Fibroblast of peridontal ligament (primary cell): ENCODE measurements around the gene ZFYVE28.
A peak's percentile ranks its signal among the peaks of the same experiment; 100 is the strongest.

Experiments used
- DNase-seq: peaks from one replicate; pipeline ENCODE4 v3.0.0-alpha.2; 2010; ENCODE audit errors: extremely low read depth

ZFYVE28 gene

GRCh38 chr4:2368746-2369437 lies 49.6 kb downstream of the ZFYVE28 start:
- DNase-seq, result no peak

- DNase-seq, result no peak
Measured at GRCh38 chr4:2367626-2368025, 50.8 kb downstream of the ZFYVE28 start.

GRCh38 chr4:2366252-2367192 lies 51.9 kb downstream of the ZFYVE28 start:
- peak; percentile 31 for DNase-seq

GRCh38 chr4:2365913-2366210 lies 52.6 kb downstream of the ZFYVE28 start:
- DNase-seq, result no peak

- DNase-seq, result no peak
Measured at GRCh38 chr4:2365054-2365912, 53.2 kb downstream of the ZFYVE28 start.

- DNase-seq, result peak; percentile 58
Measured at GRCh38 chr4:2364654-2365053, 53.8 kb downstream of the ZFYVE28 start.

GRCh38 chr4:2363951-2364653 lies 54.3 kb downstream of the ZFYVE28 start:
- DNase-seq, result no peak

GRCh38 chr4:2363056-2363721 lies 55.3 kb downstream of the ZFYVE28 start:
- no peak for DNase-seq

GRCh38 chr4:2362266-2363055 lies 56.0 kb downstream of the ZFYVE28 start:
- no peak for DNase-seq

- no peak for DNase-seq
Measured at GRCh38 chr4:2361366-2362265, 56.8 kb downstream of the ZFYVE28 start.

- no peak for DNase-seq
Measured at GRCh38 chr4:2360396-2360730, 58.1 kb downstream of the ZFYVE28 start.

- no peak for DNase-seq
Measured at GRCh38 chr4:2359591-2360395, 58.7 kb downstream of the ZFYVE28 start.

- DNase-seq, result no peak
Measured at GRCh38 chr4:2357821-2358745, 60.4 kb downstream of the ZFYVE28 start.

- no peak for DNase-seq
Measured at GRCh38 chr4:2356123-2357069, 62.0 kb downstream of the ZFYVE28 start.

- no peak for DNase-seq
Measured at GRCh38 chr4:2354760-2355159, 63.7 kb downstream of the ZFYVE28 start.

- no peak for DNase-seq
Measured at GRCh38 chr4:2354118-2354517, 64.3 kb downstream of the ZFYVE28 start.
